Activated CD4-positive, CD25-positive, alpha-beta regulatory T cell treated with anti-CD3 and anti-CD28 coated beads, Interleukin-2, amount 50 U/mL, for 24 hours (primary cell): ENCODE measurements around the gene SLC6A11.

Experiments used
- ATAC-seq, 2 donors: fragments of 150-1000 bp; cut with Tn5 transposase; one replicate each; pipeline ENCODE4 v1.10.0; 2021; ENCODE audit warnings: mild to moderate bottlenecking in 1 of 2, moderate library complexity in 1 of 2

SLC6A11 gene

DNA sequence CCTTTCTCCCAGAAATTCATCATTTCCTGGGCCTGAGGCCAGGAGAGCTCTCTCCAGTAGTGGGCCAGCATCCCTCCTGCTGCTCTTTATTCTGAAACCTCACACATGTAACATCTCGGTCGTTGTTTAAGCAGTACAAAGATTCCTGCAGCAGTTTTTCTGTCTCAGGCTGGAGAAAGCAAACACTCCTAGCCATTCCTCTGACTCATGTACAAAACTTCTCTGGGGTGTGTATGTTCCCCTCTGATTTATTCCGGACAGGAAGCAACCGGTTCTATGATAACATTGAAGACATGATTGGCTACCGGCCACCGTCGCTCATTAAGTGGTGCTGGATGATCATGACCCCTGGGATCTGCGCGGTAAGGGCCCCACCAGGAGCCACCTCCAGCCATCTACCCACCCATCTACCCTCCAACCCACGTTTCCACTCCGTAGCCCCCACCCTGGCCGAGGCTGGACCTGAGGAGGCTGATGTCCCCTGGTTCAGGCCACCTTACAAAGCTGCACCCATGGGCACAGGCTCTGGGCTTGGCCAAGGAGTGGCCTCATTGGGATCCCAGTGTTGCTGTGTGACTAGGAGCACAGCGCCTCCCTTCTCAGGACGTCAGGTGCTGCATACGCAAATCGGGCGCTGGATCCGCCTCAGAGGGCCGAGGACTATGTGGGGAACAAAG lies 117.9 kb downstream of the SLC6A11 start:
- no peak for ATAC-seq

DNA sequence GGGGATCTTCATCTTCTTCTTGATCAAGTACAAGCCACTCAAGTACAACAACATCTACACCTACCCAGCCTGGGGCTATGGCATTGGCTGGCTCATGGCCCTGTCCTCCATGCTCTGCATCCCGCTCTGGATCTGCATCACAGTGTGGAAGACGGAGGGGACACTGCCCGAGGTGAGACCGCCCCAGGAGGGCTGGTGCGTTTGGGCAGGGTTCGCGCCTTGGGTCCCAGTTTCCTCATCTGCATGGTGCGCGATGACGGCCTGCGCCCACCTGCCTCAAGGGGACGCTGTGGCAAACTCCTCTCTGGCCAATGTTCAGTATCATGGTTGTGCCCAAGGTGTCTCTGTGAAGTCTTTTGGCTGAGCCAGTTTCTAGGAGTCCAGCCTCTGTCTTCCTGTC lies 119.0 kb downstream of the SLC6A11 start:
- no peak for ATAC-seq

DNA sequence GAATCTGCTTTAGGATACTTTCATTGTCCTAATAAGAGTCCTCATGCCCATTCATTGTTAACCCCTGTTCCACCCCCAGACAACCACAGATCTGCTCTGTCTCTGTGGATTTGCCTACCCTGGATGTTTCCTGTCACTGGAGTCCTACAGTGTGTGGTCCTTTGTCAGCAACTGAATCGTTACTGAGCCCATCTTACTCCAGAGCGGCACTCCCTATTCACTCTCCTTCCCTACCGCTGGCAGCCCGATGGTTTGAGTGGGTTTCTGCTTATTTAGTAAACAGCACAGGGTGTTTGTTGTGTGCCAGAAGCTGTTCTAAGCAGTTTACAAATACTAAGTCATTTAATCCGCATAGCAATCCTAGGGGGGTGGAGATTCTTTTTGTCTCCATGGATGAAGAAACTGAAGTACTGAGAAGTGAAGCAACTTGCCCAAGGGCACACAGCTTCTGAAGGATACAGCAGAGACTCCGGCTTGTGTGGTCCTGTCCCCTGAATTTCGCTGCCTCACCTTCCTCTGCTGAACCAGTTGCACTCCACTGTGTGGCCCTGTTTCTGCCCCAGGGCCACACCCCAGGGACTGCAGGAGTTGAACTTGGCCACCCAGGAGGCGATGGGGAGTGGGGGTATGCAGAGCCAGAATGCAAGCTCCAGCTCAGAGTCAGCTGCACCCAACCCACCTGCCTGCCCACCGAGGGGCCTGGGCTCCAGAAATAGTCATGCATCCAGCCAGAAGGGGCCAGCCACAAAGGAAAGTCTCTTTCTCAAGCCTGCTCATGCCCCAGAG lies 120.0 kb downstream of the SLC6A11 start:
- no peak for ATAC-seq

DNA sequence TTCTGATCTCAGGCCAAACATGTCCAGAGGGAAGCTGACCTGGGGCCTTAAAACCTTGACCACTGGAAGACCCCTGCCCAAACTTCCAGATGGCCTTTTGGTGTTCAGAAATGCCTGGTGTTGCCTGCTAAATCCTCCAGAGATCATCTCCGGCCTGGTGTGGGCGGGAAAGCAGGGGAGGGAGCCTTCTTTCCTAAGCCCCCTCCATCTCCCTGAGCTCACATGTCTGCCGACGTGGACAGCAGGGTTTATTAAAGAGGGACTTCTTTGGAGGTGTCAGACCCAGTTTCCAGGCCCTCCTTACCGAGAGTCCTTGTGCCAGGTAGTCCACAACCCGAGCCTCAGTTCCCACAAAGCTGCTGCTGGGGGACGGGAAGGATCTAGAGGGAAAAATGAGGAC lies 120.7 kb downstream of the SLC6A11 start:
- no peak for ATAC-seq

DNA sequence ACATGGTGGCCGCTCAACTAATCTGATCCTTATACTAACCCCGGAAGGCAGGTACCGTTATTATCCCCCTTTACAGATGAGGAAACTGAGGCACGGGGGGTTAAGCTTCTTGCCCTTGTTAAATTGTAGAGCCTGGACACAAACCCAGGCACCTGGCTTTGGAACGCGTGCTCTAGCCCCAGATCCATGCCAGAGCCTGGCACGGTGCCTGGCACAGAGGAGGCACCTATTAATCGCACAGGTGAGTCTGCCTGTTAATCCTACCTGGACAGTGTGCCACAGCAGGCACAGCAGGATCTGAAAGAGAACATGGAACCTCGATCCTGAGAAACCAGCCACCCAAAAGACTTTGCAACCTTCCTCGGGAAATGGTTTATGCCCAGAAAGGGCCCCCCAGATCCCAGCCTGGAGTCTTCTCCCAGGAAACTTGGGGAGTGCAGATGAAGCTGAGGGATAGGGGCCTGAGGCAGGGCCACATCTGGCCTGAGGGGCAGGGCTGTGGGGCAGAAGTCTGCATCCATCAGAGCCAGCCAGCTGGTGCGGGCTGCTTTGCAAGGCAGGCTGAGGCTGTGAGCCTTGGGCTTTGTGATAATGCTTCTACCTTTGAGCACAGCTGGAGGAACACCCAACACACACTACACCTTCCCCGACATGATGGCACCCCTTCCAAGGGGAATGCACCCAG lies 121.3 kb downstream of the SLC6A11 start:
- no peak for ATAC-seq

DNA sequence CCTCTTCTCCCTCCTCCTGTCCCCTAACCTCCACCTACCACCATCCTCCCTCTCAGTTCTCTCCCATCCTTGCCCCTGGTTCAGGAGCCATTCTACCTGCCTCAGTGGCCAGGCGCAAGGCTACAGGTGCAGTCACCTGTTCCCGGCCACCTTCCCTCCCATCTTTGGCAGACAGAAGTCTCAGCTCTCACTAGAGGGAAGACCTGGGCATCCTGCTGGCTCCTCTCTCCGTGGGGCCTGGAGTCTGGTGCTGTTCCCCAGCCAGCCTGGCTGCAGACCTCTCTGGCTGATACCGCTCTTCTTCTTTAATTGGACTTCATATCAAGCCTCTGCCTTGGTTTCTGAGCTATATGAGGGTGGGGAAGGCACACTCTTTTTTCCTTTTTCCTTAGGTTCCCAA lies 123.5 kb downstream of the SLC6A11 start:
- ATAC-seq = no peak

DNA sequence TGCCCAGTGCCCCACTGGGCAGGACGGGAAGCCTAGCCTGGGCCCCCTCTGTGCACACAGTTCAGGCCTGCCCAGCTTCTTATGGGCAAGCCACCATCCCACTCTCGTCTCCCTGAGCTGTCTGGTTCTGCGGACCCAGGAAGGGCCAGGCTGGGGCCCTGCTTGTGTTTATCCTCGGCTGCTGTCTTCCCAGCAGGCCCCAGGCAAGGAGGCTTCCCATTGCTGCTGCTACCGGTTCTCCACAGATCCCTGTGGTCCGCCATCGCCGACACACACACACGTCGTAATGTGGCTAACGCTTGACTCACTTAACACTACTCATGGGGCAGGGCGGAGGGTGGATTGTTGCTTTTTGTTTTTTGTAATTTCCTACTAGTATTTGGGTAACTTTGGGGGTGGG lies 124.1 kb downstream of the SLC6A11 start:
- no peak for ATAC-seq

DNA sequence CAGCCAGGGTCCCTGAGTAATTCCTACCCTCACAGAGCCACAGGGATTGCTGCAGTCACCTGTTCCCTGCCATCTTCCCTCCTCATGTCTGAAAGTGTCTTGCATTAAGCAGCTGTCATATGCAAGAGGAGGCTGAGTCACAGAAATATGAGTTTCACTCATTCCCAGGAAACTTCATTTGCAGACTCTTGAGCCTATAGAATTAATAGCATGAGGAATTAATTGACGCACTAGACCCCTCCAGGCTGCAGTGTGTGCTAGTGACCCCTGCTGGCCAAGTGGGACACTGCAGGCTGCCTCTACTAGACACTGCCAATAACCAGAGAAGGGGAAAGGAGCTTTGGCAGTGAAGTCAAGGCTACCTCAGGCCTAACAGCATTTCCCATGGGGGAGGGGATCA lies 125.9 kb downstream of the SLC6A11 start:
- ATAC-seq = no peak

DNA sequence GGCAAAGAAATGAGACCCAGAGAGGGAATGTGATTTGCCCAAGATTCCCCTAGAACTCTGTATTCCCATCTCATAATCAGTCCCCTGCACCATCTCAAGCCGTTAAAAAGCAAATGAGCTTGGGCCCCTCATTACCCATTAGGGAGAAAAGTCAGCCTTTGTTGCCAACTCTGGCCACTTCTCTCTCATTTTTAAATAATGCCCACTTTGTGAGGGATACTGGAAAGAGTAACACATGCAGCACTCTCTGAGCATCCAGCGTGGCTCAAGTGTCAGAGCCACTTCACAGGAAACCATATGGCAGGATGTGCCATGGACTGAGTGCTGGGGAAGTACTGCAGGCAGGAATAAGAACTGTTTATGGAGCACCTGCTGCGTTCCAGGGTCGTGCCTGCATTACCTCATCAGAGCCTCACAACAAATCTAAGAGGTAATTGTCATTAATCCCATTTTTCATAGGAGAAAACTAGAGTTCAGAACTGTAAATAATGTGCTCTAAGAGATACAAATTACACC lies 126.7 kb downstream of the SLC6A11 start:
- no peak for ATAC-seq

DNA sequence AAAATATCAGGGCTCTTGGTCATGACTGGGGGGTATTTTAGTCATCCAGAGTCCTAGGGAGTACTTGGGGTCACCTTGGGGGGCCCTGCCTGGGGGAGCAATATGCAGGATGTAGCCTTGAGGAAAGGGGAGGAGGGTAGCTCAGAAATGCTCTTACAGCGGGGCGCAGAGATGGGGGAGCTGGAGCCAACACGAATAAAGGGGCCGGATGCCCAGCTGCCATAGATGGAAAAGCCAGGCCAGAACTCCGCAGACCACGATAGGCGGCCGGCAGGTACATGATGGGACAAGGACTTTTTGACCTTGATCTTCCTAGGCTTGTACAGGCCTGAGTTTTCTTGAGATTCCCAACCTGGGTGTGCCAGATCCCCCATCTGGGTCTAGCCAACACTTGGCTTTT lies 128.8 kb downstream of the SLC6A11 start:
- no peak for ATAC-seq

DNA sequence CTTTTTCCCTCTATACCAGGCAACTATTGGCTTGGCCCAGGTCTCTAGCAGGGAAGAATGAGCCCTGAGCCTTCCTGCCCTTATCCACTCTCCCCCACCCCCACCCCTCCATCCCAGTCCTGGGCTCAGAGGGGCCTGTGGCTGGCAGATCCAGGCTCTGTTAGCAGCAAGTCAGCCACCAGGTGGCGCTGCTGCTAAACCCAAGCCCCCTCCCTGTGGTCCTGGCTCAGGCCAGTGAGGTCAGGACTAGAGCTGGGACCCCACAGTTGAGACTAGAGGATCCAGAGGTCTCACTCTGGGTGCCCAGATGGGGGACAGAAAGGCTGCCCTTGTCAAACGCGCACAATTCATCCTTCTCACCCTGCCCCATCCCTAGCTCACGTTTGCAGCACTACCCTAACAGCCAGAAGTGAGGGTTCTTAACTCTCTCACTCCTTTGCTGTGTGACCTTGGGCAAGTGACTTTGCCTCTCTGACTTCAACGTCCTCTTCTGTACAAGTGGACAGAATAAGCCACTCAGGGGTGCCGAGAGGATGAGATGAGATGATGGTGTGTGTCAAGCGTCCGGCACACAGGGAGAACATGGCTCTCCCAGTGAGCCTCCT lies 129.8 kb downstream of the SLC6A11 start:
- ATAC-seq = peak in 1 of 2 donors; percentile 48

DNA sequence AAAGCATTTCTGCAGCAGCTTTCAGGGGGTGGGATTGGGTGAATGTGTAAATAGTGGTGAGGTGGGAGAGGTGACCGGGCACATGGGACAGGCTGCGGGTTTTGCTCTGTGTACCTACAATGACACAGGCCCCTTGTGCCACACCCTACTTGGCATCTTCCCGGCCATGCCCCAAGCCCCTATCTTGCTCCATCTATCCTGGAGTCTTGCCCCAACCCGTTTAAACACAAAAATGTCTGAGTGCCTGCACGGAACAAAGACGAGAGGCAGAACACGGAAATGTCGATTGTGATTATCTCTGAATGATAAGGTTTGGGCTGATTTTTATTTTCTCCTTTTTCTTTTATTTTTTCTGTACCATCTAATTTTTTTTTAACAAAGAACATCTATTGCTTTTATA lies 130.5 kb downstream of the SLC6A11 start:
- ATAC-seq = no peak

DNA sequence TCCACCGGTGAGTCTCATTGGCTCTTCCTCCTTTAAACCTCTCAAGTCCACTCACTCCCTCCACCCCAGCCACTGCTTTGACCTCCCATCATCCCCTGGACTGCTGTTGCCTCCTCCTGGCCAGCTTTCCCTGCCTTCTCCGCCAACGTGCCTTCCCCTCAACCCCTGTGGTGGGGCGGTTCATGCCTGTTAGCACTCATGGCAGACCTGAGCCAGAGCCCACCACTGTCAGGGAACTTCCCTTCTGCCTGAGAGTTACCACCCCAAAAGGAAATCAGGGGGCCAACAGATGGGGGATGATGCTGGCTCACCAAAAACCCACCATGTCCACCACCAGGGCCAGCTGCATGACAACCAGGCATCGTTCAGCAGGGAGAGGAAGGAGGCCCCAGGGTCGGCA lies 132.3 kb downstream of the SLC6A11 start:
- no peak for ATAC-seq

DNA sequence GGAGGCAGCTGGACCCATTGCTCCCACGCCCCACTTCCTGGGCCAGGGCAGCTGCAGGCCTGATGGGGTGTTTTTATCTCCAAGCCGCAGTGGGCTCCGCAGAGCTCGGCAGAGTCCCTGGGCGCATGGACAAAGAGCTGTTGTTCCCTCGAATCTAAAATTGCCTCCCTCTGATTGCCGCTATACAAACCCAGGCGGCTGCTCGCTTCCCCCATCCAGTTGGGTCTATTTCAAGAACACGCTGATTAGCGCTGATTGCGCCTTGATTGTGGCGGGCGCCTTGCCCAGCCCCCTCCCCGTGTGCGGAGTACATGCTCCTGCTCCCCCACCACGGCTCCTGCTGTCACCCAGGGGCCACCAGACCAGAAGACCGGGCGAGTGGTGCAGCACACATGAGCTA lies 133.2 kb downstream of the SLC6A11 start:
- ATAC-seq = no peak

DNA sequence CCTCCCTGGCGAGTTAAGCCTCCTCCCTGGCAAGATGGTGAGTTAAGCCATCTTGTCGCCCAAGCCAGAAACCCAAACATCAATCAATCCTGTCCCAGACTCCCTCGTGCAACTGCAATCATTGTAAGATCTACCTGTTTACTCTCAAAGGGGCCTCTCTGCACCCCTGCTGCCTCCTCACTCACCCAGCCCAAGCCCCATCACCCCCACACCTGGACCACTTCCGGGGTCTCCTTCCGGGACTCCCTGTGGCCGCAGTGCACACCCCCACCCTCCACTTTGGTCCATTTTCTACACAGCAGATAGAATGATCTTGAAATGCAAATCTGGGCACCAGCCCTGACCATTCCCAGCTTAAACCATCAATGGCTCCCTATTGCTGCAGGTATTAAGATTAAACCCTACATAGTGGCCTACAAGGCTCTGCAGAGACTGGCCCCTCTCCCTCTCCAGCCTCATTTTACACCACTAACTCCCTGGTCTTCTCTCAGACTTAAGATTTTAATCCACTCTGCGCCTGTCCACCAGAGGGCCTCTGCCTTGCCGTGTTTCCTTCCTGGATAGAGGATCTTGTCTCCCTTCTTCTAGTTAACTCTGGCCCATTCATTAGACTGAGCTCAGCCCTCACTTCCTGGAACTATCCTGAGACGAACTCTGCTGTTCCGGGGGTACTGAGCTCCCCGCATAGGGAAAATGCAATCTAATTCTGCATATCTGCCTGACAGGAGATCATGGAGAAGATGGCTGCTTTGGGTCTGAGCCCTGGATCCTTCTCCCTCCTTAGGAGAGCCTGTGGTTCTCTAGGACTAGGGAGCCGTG lies 134.7 kb downstream of the SLC6A11 start:
- ATAC-seq = no peak

DNA sequence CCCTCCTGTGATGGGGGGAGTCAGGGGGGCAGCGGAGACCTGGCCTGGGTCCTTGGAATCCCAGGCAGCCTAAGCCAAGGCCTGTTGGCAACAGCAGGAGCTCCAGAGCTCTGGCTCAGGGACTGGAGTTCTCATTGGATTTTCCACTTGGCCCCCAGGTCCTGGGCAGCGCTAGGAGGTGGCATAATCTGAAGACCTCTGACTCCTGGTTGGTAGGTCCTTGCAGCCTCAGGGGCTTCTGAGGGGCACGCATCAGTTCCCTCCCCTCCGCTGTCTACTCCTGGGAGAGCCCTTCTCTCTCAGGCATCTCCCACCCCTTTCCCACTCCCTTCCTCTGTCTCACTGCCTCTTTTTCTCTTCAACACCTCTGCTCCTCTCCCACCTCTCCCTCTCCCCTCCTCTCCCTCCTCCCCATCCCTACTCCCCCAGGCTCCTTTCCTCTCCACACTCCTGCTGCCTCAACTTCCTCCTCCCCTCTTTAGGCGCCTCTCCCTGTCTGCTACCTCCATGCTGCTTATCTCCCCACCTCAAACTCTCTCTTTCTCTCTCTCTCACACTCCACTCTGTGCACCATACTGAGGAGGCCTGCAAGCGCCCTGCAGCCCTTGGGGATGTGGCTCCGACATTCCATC lies 135.4 kb downstream of the SLC6A11 start:
- no peak for ATAC-seq

DNA sequence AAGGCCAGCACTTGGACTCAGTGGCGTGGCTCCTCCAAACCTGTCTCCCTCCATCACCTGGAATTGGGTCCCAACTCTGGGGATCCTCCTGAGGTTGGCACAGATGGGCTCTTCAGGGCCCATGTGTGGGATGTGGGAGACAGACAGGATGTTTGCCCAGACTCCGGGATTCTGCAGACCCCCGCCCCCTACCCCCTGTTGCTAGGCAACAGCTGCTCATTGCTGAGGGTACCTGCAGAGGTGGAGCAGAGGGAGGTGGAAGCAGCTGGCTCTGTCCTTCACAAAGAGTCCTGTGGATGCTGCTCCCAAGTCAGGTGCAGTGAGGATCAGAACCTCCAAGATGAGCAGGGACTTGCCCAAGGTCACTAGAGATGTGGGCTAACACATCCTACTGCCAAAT lies 136.5 kb downstream of the SLC6A11 start:
- ATAC-seq = no peak

DNA sequence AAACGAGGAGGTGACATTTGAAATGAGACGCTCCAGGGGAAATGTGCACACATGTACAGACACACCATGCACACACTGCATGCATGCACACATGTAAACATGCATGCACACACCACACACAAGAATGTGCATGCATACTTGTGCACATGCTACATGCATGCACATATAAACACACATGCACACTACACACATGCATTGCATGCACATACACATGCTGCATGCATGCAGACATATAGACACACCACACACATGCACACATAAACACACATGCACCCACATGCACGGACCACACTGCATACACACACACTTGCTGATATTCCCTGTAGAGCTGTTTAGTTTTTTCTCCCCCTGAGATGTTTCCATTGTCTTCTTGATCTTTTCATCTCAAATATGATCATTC lies 138.7 kb downstream of the SLC6A11 start:
- no peak for ATAC-seq

DNA sequence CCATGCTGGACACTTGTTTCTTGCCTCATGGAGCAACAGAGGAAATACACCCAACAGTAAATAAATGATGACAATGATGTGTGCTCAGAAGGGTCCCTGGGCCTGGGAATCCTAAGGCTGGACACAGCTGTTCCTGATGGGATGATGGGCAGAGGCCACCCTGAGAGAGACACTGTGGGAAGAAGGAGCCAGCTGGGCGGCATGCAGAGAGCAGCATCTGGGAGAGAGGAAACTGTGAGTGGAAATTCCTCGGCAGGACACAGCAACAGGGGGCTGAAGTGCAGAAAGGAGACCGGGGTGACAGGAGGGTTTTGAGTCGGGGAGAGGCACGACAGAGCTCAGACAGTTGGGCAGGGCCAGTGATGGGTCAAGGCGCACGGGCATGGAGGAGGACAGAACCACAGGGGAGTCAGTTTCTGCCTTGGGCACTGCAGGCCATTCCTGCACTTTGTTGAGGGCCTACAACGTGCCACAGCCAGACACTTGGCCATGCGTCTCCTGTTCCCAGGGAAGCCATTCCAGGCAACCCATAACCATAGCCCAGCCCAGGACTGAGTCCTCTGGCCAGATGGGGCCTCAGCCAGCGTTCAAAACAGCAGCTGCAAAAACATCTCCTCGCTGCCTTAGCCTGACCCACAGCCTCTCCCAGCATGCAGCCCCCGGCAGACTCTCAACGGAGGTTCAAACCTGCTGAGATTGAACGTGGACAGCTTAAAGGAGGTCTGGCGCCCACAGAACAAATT lies 139.9 kb downstream of the SLC6A11 start:
- ATAC-seq = no peak

DNA sequence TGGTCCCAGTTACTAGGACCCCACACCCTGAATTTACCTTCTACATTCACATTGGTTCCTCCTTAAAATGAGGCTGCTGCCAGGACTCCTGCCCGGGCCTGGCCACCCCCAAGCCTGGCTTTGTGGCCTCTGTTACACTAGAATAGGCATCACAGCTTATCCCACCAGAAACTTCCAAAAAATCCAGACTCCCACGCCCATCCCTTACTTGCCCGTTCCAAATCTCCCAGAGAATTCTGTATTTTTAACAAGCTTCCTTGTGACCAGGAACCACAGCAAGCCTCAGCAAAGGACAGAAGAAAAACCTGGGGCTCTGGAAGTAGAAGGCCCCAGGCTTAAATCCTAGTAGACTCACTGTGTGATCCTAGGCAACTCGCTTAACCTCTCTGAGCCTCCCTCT lies 140.5 kb downstream of the SLC6A11 start:
- no peak for ATAC-seq

DNA sequence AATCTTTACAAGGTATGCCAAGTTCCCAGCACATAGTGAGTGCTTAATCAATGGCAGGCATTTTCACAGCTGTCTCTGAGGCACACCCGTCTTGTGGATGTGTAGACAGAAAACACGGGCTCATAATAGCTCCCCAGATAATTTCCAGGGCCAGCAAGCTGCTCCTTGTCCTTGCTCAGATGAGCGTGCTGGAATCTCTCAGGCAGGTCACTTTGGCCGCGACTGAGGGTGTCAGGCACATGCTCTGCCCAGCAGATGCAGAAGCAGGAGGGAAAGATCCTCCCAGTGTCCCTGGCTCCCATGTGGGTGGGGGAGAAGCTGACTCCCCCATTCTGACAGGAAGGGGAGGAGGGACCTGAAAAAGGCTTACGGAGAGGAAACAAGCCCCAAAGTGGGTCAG lies 141.0 kb downstream of the SLC6A11 start:
- ATAC-seq = no peak
